ENCODE data around the gene SCN2A.

GRCh38 chr2:165224941-165225340, 14.3 kb upstream of the SCN2A start:
- no peak for TF ChIP-seq CTCF (conservative IDR thresholded peaks at IDR 0.05; ENCODE audit: low read depth, low read length)
- TF ChIP-seq CEBPB (IDR thresholded peaks at IDR 0.05; ENCODE audit: low read depth, low read length), result no peak
- no peak for TF ChIP-seq RCOR1 (IDR thresholded peaks at IDR 0.05; ENCODE audit: insufficient replicate concordance, low read length)
- no peak for TF ChIP-seq MAFK (IDR thresholded peaks at IDR 0.05; ENCODE audit: low read depth, low read length)
- no peak for TF ChIP-seq POLR2A (IDR thresholded peaks at IDR 0.05; ENCODE audit: low read depth, low read length)
- no peak for TF ChIP-seq RAD21 (IDR thresholded peaks at IDR 0.05; ENCODE audit: low read length)
- no peak for TF ChIP-seq MAZ (IDR thresholded peaks at IDR 0.05; ENCODE audit: borderline replicate concordance, low read depth, low read length)
- no peak for TF ChIP-seq NFE2L2 (IDR thresholded peaks at IDR 0.05; ENCODE audit: low read depth, low read length)
- no peak for TF ChIP-seq MXI1 (IDR thresholded peaks at IDR 0.05; ENCODE audit: borderline replicate concordance, low read depth, low read length)
- no peak for TF ChIP-seq ELK1 (IDR thresholded peaks at IDR 0.05; ENCODE audit: borderline replicate concordance, low read depth, low read length)
- no peak for TF ChIP-seq SMC3 (IDR thresholded peaks at IDR 0.05; ENCODE audit: low read depth, low read length)
- TF ChIP-seq RFX5 (IDR thresholded peaks at IDR 0.05; ENCODE audit: low read depth, low read length), result no peak
- no peak for TF ChIP-seq BHLHE40 (IDR thresholded peaks at IDR 0.05; ENCODE audit: low read depth, low read length)
- TF ChIP-seq USF2 (IDR thresholded peaks at IDR 0.05; ENCODE audit: low read depth, low read length), result no peak
